ENCODE measurements around the gene HBG2.

Gene HBG2

DNA sequence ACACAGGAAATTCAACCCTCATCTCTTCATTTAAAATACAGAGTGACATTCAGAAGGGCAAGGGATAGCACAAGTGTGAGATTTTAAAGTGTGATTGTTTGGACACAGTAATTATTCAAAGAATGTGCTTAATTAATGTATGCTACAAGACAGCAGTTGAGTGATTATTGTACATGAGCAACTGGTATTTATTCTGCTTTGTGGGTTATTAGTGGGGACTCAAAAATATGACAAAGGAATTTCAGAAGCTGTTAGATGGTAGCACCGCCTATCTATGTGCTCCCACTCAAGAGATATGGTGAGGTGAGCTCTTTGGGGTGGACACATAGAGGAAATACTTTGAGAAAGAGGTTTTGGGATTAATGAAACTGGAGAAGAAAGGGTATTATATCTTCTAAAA, 14.5 kb downstream of the HBG2 start:
- WGBS, 2 experiments (ENCODE audit: insufficient coverage in 2 of 2), result 75 to 100% methylated on average over 1 of the region's 1 CpG
- no peak overlapping the region for H3K4me3 ChIP-seq (ENCODE audit: extremely low read depth, insufficient read depth, low read length, poor library complexity, severe bottlenecking)
- no peaks in the 10 kb centered on the region for H3K9me3 ChIP-seq (ENCODE audit: control insufficient read depth, low read length)
- H3K36me3 ChIP-seq (ENCODE audit: control insufficient read depth, insufficient read depth, low read length), result no peaks in the 10 kb centered on the region
- no peaks in the 10 kb centered on the region for H3K4me1 ChIP-seq (ENCODE audit: control insufficient read depth, insufficient read depth, low read length, poor library complexity, severe bottlenecking)
- no peak overlapping the region for H3K27ac ChIP-seq (ENCODE audit: low read depth, low read length, severe bottlenecking)

DNA sequence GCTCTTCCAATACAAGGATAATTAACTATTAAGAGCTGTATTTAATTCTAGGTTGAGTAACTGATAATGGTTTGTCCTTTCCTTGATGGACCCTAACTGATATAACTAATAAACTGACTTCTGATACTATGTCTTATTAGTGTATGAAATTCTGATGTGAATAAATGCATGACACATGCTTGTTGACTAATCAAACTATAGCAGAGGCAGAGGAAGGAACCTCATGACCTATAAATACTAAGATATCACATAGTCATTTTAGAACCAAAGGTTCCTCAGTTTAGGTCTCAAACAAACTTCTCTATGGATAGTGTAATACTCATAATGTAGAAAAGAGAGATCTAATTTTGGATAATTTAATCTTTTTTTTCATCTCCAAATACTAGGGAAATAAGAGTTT, 15.5 kb downstream of the HBG2 start:
- H3K27ac ChIP-seq (ENCODE audit: low read depth, low read length, severe bottlenecking), result no peak overlapping the region
- H3K4me1 ChIP-seq (ENCODE audit: control insufficient read depth, insufficient read depth, low read length, poor library complexity, severe bottlenecking), result no peaks in the 10 kb centered on the region
- H3K36me3 ChIP-seq (ENCODE audit: control insufficient read depth, insufficient read depth, low read length), result no peaks in the 10 kb centered on the region
- H3K4me3 ChIP-seq (ENCODE audit: extremely low read depth, insufficient read depth, low read length, poor library complexity, severe bottlenecking), result no peak overlapping the region
- no peaks in the 10 kb centered on the region for H3K9me3 ChIP-seq (ENCODE audit: control insufficient read depth, low read length)

GRCh38 chr11:5238486-5238885, 16.1 kb downstream of the HBG2 start:
- Histone ChIP-seq H3K9me3 (ENCODE audit: control insufficient read depth, low read length) (no peaks in the 10 kb centered on the region), H3K4me1 (ENCODE audit: control insufficient read depth, insufficient read depth, low read length, poor library complexity, severe bottlenecking) (no peaks in the 10 kb centered on the region), H3K27ac (ENCODE audit: low read depth, low read length, severe bottlenecking) (no peak overlapping the region), H3K36me3 (ENCODE audit: control insufficient read depth, insufficient read depth, low read length) (no peaks in the 10 kb centered on the region), H3K4me3 (ENCODE audit: extremely low read depth, insufficient read depth, low read length, poor library complexity, severe bottlenecking) (no peak overlapping the region)
- 83 to 100% methylated on average over 1 of the region's 2 CpGs for WGBS, 2 experiments (ENCODE audit: insufficient coverage in 2 of 2)

GRCh38 chr11:5237420-5237819, 17.2 kb downstream of the HBG2 start:
- H3K9me3 ChIP-seq (ENCODE audit: control insufficient read depth, low read length), result no peaks in the 10 kb centered on the region
- no peaks in the 10 kb centered on the region for H3K36me3 ChIP-seq (ENCODE audit: control insufficient read depth, insufficient read depth, low read length)
- H3K4me1 ChIP-seq (ENCODE audit: control insufficient read depth, insufficient read depth, low read length, poor library complexity, severe bottlenecking), result no peaks in the 10 kb centered on the region
- no peak overlapping the region for H3K27ac ChIP-seq (ENCODE audit: low read depth, low read length, severe bottlenecking)
- H3K4me3 ChIP-seq (ENCODE audit: extremely low read depth, insufficient read depth, low read length, poor library complexity, severe bottlenecking), result no peak overlapping the region
- 86 to 97% methylated on average over 2 of the region's 2 CpGs for WGBS, 2 experiments (ENCODE audit: insufficient coverage in 2 of 2)

DNA sequence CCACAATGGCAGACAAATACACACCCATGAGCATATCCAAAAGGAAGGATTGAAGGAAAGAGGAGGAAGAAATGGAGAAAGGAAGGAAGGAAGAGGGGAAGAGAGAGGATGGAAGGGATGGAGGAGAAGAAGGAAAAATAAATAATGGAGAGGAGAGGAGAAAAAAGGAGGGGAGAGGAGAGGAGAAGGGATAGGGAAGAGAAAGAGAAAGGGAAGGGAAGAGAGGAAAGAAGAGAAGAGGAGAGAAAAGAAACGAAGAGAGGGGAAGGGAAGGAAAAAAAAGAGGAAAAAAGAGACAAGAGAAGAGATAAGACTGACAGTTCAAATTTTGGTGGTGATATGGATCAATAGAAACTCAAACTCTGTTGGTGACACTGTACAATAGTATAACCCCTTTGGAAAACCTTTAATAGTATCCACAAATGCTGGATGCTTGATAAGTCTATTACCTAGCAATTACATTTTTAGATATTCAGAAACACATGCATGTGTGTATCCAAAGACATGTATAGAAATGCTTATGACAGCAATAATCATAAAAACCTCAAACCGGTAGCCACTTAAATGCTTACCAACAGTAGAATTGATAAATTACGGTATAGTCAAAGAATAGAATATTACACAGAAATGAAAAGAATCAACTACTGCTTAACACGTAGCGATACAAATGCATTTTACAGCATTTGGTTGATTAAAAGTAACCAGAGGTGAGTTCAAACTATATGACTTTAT, 19.1 kb downstream of the HBG2 start:
- H3K27ac ChIP-seq (ENCODE audit: low read depth, low read length, severe bottlenecking), result no peak overlapping the region
- H3K9me3 ChIP-seq (ENCODE audit: control insufficient read depth, low read length), result no peaks in the 10 kb centered on the region
- H3K4me1 ChIP-seq (ENCODE audit: control insufficient read depth, insufficient read depth, low read length, poor library complexity, severe bottlenecking), result no peaks in the 10 kb centered on the region
- no peak overlapping the region for H3K4me3 ChIP-seq (ENCODE audit: extremely low read depth, insufficient read depth, low read length, poor library complexity, severe bottlenecking)
- H3K36me3 ChIP-seq (ENCODE audit: control insufficient read depth, insufficient read depth, low read length), result no peaks in the 10 kb centered on the region
- 62 to 83% methylated on average over 1 to 3 of the region's 5 CpGs for WGBS, 2 experiments (ENCODE audit: insufficient coverage in 2 of 2)

DNA sequence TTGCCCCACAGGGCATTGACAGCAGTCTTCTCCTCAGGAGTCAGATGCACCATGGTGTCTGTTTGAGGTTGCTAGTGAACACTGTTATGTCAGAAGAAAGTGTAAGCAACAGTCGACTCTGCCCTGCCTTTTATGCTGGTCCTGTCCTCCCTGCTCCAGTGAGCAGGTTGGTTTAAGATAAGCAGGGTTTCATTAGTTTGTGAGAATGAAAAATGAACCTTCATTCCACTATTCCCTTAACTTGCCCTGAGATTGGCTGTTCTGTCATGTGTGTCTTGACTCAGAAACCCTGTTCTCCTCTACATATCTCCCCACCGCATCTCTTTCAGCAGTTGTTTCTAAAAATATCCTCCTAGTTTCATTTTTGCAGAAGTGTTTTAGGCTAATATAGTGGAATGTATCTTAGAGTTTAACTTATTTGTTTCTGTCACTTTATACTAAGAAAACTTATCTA, 20.2 kb downstream of the HBG2 start, which contains the start of gene HBD:
HBD (minus strand) TSS at position 103 of the 454 bp plus-strand sequence; CDS start at position 53, 50 bp downstream.
- no peaks in the 10 kb centered on the region for H3K4me1 ChIP-seq (ENCODE audit: control insufficient read depth, insufficient read depth, low read length, poor library complexity, severe bottlenecking)
- H3K9me3 ChIP-seq (ENCODE audit: control insufficient read depth, low read length), result no peaks in the 10 kb centered on the region
- H3K27ac ChIP-seq (ENCODE audit: low read depth, low read length, severe bottlenecking), result no peak within 1 kb of the TSS
- no peak within 1 kb of the TSS for H3K4me3 ChIP-seq (ENCODE audit: extremely low read depth, insufficient read depth, low read length, poor library complexity, severe bottlenecking)
- no peaks in the 10 kb centered on the region for H3K36me3 ChIP-seq (ENCODE audit: control insufficient read depth, insufficient read depth, low read length)
- WGBS, 2 experiments (ENCODE audit: insufficient coverage in 2 of 2), result 60% methylated on average over 1 of the region's 2 CpGs; no CpG with 5 or more reads in 1 of the 2 experiments

GRCh38 chr11:5233307-5233706, 21.3 kb downstream of the HBG2 start:
- Histone ChIP-seq H3K4me3 (ENCODE audit: extremely low read depth, insufficient read depth, low read length, poor library complexity, severe bottlenecking) (no peak overlapping the region), H3K36me3 (ENCODE audit: control insufficient read depth, insufficient read depth, low read length) (no peaks in the 10 kb centered on the region), H3K27ac (ENCODE audit: low read depth, low read length, severe bottlenecking) (no peak overlapping the region), H3K4me1 (ENCODE audit: control insufficient read depth, insufficient read depth, low read length, poor library complexity, severe bottlenecking) (no peaks in the 10 kb centered on the region), H3K9me3 (ENCODE audit: control insufficient read depth, low read length) (no peaks in the 10 kb centered on the region)
- no CpG with 5 or more reads among the region's 1 CpG for WGBS, 2 experiments (ENCODE audit: insufficient coverage in 2 of 2)

GRCh38 chr11:5232821-5233220, 21.8 kb downstream of the HBG2 start:
- Histone ChIP-seq H3K36me3 (ENCODE audit: control insufficient read depth, insufficient read depth, low read length) (no peaks in the 10 kb centered on the region), H3K9me3 (ENCODE audit: control insufficient read depth, low read length) (no peaks in the 10 kb centered on the region), H3K4me3 (ENCODE audit: extremely low read depth, insufficient read depth, low read length, poor library complexity, severe bottlenecking) (no peak overlapping the region), H3K4me1 (ENCODE audit: control insufficient read depth, insufficient read depth, low read length, poor library complexity, severe bottlenecking) (no peaks in the 10 kb centered on the region), H3K27ac (ENCODE audit: low read depth, low read length, severe bottlenecking) (no peak overlapping the region)
- 100% methylated on average over 1 of the region's 2 CpGs; no CpG with 5 or more reads in 1 of the 2 experiments for WGBS, 2 experiments (ENCODE audit: insufficient coverage in 2 of 2)

DNA sequence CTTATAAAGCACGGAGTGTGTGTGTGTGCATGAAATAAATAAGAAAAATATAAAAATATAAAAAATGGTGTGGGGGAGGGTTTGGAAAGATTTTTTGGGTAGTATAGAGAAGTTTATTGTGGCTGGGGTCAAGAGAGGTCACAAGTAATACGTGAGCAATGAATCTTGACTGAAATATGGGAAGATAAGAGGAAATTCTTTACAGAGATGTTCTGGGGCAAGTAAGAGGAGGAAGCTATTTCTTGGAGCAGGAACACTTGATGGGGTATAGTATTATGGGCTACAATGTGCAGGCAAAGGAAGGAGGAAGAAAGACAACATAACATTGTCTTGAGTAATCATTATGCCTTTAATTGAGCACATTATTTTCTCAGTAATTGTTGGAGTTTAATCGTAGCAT, 22.4 kb downstream of the HBG2 start:
- no peaks in the 10 kb centered on the region for H3K36me3 ChIP-seq (ENCODE audit: control insufficient read depth, insufficient read depth, low read length)
- H3K4me1 ChIP-seq (ENCODE audit: control insufficient read depth, insufficient read depth, low read length, poor library complexity, severe bottlenecking), result no peaks in the 10 kb centered on the region
- no peak overlapping the region for H3K4me3 ChIP-seq (ENCODE audit: extremely low read depth, insufficient read depth, low read length, poor library complexity, severe bottlenecking)
- 84 to 86% methylated on average over 1 to 2 of the region's 3 CpGs for WGBS, 2 experiments (ENCODE audit: insufficient coverage in 2 of 2)
- H3K27ac ChIP-seq (ENCODE audit: low read depth, low read length, severe bottlenecking), result no peak overlapping the region
- H3K9me3 ChIP-seq (ENCODE audit: control insufficient read depth, low read length), result no peaks in the 10 kb centered on the region

DNA sequence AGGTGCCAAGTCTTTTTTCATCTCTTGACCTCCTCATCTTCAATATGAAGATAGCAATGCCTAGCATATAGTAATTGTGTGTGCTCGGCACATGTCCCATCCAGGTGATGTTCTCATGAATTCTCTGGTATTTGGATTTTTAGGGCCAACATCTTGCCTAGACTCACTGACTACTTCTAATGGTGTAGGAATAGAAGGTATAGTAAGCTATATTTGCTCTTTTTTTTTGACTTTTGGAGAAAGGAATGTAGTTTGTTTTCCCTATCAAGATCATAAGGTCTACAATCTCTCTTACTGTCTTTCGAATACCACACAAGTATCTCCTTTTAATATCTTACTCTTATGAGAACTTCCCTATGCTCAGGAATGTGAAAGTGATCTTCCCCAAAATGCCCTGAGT, 23.5 kb downstream of the HBG2 start:
- Histone ChIP-seq H3K36me3 (ENCODE audit: control insufficient read depth, insufficient read depth, low read length) (no peaks in the 10 kb centered on the region), H3K27ac (ENCODE audit: low read depth, low read length, severe bottlenecking) (no peak overlapping the region), H3K4me3 (ENCODE audit: extremely low read depth, insufficient read depth, low read length, poor library complexity, severe bottlenecking) (no peak overlapping the region), H3K9me3 (ENCODE audit: control insufficient read depth, low read length) (no peaks in the 10 kb centered on the region), H3K4me1 (ENCODE audit: control insufficient read depth, insufficient read depth, low read length, poor library complexity, severe bottlenecking) (no peaks in the 10 kb centered on the region)
- no CpG with 5 or more reads among the region's 2 CpGs for WGBS, 2 experiments (ENCODE audit: insufficient coverage in 2 of 2)

DNA sequence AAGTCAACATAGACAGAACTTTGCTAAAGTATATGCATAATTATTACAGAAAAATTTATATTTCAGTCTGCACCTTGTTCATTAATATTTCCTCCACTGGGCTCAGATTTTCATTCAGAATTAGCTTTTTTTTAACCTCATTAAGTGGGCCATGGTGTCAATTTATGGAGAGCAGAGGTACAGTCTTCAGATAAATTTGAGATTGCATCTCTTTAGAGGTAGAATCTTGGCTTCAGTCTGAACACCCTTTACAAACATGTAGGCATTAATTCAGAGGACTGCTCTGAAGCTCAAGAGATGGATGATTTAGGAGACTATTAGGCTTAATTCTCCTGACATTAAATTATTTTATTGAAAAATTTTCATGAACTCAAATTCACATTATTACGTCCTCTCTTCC, 24.3 kb downstream of the HBG2 start:
- no peaks in the 10 kb centered on the region for H3K36me3 ChIP-seq (ENCODE audit: control insufficient read depth, insufficient read depth, low read length)
- no peak overlapping the region for H3K27ac ChIP-seq (ENCODE audit: low read depth, low read length, severe bottlenecking)
- no peak overlapping the region for H3K4me3 ChIP-seq (ENCODE audit: extremely low read depth, insufficient read depth, low read length, poor library complexity, severe bottlenecking)
- H3K4me1 ChIP-seq (ENCODE audit: control insufficient read depth, insufficient read depth, low read length, poor library complexity, severe bottlenecking), result no peaks in the 10 kb centered on the region
- WGBS, 2 experiments (ENCODE audit: insufficient coverage in 2 of 2), result 89% methylated on average over 1 of the region's 1 CpG; no CpG with 5 or more reads in 1 of the 2 experiments
- no peaks in the 10 kb centered on the region for H3K9me3 ChIP-seq (ENCODE audit: control insufficient read depth, low read length)

All from mesodermal cell (in vitro differentiated cells).